Activated naive CD4-positive, alpha-beta T cell treated with anti-CD3 and anti-CD28 coated beads, Interleukin-2, amount 50 U/mL, for 16 hours (primary cell): ENCODE results near the gene KRTAP5-10.
"Not testable (repeated sequence)": the region's sequence is repeated elsewhere in the genome, so short reads cannot be mapped to it uniquely, and the experiment has no call there.

Source experiments
- DNase-seq: peaks from one replicate; pipeline ENCODE4 v3.0.0-alpha.2; 2020

The KRTAP5-10 gene, protein sequence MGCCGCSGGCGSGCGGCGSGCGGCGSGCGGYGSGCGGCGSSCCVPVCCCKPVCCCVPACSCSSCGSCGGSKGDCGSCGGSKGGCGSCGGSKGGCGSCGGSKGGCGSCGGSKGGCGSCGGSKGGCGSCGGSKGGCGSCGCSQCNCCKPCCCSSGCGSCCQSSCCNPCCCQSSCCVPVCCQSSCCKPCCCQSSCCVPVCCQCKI

GRCh38 chr11:71565263-71565662 lies at the start of gene KRTAP5-10:
KRTAP5-10 (plus strand) TSS chr11:71565563; CDS start chr11:71565588, 25 bp downstream.
- DNase-seq, result no peak

DNA sequence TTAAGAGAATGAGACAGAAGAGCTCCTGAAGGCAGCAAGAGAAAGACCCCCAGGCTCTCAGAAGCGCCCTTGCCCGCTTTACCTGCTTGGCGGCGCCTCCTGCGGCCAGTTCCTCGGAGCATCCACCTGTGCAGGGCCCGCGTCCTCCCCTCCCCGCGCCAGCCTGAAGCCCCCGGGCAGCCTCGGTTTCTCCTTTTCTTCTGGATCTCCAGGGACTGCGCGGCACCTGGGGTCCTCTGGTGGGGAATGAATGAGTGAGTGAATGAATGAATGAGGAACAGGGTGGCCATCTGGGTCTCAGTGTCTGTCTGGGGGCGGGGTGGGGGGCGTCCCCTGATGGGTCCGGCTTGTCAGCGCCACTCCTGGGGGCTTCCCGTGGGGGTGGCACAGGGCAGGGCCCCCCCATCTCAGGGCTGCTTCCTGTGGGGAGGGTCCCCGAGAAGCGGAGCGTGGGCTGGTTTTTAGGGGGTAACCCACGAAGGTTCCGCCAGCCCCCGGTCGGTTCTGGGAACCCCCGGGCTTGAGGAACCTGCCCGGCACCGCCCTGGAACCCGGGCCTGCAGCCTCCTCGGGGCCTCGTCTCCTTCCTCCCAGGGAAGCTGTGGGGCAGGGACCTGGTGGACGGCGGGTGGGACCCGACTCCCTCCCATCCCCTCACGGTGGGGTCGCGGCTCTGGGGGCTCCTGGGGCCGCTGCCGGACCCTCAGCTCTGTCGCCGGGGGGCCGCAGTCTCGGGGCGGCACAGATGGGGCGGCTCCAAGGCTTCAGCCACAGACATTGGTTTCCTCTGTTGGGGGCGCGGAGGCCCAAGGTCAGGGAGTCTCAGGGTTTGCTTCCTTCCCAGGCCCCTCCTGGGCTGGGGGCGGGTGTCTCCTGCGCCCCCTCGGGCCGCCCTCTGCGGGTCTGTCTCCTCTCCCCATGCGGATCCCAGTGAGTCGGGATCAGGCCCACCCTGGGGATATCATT lies 46.6 kb upstream of the KRTAP5-10 start:
- no peak for DNase-seq

DNA sequence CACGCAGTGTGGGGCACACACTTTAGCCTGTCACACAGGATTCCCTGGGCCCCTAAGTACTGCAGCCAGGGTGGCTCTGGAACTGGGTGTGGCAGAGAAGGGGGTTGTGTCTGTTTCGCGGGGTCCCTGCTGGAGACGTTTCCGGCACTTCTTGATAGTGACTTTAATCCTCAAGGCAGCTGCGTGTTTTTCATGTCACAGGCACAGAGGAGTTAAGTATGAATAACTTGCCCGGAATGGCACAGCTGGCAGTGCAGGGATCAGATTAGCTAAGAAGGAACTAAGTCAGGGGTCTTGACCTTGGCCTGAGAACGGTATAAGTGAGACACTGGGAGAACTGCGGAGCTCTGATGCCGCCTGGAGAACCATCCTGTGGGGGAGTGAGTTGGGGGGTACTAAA lies 45.8 kb upstream of the KRTAP5-10 start:
- DNase-seq, result no peak

GRCh38 chr11:71525188-71525937 lies 40.0 kb upstream of the KRTAP5-10 start:
- no peak for DNase-seq

- DNase-seq, result no peak
These were observed 39.3 kb upstream of the KRTAP5-10 start for GRCh38 chr11:71525938-71526495.

GRCh38 chr11:71526796-71527575 lies 38.4 kb upstream of the KRTAP5-10 start, which contains the start of gene KRTAP5-7:
KRTAP5-7 (plus strand) TSS chr11:71527267; CDS start chr11:71527301, 34 bp downstream.
- DNase-seq, result not testable (repeated sequence)

- DNase-seq, result no peak
These were observed 37.7 kb upstream of the KRTAP5-10 start for GRCh38 chr11:71527576-71528210.

DNA sequence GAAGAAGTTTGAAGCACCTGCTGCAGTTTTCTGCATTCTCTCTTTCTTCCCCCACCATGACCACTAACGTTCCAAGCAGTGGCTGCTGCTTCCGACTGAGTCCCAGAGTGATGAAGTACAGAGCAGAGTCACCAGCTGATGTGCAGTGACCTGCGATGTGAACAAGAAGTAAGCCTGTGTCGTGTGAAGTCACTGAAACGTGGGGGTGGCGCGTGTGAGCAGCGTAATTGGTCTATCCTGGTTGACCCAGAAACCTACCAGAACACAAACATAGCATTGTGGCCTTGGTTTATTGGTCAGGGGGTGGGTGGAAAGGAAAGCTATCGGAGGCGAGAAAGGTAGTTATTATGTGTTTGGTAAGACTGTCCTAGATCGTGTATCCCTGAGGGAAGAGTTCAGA lies 34.8 kb upstream of the KRTAP5-10 start:
- DNase-seq, result no peak

GRCh38 chr11:71532036-71532610 lies 33.2 kb upstream of the KRTAP5-10 start:
- no peak for DNase-seq

DNA sequence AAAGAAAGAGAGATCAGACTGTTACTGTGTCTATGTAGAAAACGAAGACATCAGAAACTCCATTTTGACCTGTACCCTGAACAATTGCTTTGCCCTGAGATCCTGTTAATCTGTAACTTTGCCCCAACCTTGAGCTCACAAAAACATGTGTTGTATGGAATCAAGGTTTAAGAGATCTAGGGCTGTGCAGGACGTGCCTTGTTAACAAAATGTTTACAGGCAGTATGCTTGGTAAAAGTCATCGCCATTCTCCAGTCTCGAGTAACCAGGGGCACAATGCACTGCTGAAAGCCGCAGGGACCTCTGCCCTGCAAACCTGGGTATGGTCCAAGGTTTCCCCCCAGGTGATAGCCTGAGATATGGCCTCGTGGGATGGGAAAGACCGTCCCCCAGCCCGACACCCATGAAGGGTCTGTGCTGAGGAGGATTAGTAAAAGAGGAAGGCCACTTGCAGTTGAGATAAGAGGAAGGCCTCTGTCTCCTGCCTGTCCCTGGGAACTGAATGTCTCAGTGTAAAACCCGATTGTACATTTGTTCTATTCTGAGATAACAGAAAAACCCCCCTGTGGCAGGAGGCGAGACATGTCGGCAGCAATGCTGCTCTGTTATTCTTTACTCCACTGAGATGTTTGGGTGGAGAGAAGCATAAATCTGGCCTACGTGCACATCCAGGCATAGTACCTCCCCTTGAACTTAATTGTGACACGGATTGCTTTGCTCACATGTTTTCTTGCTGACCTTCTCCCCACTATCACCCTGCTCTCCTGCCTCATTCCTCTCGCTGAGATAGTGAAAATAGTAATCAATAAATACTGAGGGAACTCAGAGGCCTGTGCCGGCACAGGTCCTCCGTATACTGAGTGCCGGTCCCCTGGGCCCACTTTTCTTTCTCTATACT lies 30.4 kb upstream of the KRTAP5-10 start:
- DNase-seq, result not testable (repeated sequence)

DNA sequence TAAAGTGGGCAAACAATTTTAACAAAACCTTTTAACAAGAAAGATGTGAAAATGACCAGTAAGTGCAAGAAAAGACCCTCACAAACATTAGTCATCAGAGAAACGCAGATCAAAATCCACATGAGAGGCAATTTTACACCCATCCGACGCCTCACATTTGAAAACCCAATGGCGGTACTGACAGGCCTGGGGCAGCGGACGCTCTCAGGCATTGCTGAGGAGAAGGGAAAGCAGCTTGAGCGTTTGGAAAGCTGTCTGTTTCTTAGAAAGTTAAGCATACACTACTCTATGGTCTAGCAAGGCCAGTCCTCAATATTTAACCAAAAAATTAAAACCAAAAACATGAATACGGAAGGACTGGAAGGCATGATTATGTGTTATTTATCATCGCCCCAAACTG lies 29.5 kb upstream of the KRTAP5-10 start:
- no peak for DNase-seq

DNA sequence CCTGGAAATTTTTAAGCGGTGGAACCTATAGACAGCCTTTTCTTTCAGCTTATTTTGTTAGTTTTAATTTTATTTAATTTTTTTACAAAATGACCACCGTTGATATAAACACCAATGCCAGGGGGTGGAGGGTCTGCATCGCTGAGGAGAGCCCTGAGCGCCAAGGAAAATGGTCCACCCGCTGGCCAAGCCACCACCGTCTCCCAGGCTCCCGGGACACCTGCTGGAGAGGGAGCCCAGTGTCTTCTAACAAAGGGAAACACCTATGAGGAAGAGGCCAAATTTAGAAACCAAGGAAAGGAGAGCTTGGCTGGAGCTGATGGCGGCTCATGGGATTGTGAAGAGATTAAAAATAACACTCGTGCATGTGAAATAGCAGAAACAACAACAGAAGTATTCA lies 27.8 kb upstream of the KRTAP5-10 start:
- no peak for DNase-seq

DNA sequence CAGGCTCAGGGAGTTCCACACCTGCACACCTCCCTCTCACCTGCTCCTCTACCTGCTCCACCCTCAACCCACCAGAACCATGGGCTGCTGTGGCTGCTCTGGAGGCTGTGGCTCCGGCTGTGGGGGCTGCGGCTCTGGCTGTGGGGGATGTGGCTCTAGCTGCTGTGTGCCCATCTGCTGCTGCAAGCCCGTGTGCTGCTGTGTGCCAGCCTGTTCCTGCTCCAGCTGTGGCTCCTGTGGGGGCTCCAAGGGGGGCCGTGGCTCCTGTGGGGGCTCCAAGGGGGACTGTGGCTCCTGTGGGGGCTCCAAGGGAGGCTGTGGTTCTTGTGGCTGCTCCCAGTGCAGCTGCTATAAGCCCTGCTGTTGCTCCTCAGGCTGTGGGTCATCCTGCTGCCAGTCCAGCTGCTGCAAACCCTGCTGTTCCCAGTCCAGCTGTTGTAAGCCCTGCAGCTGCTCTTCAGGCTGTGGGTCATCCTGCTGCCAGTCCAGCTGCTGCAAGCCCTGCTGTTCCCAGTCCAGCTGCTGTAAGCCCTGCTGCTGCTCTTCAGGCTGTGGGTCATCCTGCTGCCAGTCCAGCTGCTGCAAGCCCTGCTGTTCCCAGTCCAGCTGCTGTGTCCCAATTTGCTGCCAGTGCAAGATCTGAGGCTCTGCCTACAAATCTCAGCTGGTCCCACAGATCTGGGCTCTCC lies 27.2 kb upstream of the KRTAP5-10 start, which contains the start of gene KRTAP5-8:
TSS of gene KRTAP5-8 (plus strand) at position 49 of the 689 bp plus-strand sequence. CDS start at position 80, 31 bp downstream.
- DNase-seq, result not testable (repeated sequence)

DNA sequence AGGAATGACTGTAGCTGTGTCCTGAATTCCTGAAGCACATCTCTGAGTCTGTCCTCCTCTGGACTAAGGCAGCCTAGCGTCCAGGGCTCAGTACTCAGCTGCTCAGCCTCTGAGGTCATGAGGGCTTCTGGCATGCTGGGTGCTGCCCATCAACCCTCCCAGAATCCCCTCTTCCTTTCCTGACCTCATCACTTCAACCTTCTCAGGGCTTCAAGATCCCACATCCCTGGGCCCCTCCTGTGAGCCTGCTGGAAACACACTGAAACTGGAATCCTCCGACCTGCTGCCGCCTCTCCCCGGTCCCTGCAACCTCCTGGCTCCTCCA lies 26.7 kb upstream of the KRTAP5-10 start:
- DNase-seq, result no peak

DNA sequence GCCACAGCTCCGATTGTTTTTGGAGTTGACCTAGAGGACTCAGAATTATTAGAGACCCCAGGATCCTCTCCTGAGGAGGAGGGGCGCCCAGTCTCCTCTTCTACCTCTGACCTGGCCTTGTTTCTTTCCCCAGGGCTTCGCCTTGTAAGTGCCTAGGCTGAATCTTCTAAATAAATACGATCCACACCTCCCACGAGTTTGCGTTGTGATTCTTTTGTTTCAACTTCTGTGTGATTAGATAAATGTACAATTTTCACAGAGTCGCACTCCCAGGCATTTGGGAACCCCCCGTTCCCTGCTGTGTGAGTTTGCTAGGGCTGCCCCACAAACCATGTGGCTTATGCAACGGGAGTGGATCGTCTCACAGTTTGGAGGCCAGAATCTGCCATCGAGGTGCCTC lies 26.3 kb upstream of the KRTAP5-10 start:
- no peak for DNase-seq

DNA sequence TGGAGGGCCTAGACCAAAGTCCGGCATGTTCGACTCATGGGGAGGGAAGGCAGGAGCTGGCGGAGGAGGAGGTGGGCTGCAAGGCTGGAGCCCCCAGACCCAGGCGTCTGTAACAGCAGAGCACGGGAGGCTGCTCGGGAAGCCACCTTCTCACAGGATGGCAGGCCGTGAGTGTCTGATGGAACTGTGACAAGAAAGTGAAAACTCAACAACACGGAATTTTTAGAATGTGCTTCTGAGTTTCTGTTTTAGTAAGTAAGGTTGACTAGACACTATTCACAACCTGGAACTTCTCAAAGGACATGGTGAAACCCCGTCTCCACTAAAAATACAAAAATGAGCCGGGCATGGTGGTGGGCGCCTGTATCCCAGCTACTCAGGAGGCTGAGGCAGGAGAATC lies 25.4 kb upstream of the KRTAP5-10 start:
- not testable (repeated sequence) for DNase-seq

GRCh38 chr11:71540521-71541304 lies 24.6 kb upstream of the KRTAP5-10 start:
- DNase-seq, result not testable (repeated sequence)

DNA sequence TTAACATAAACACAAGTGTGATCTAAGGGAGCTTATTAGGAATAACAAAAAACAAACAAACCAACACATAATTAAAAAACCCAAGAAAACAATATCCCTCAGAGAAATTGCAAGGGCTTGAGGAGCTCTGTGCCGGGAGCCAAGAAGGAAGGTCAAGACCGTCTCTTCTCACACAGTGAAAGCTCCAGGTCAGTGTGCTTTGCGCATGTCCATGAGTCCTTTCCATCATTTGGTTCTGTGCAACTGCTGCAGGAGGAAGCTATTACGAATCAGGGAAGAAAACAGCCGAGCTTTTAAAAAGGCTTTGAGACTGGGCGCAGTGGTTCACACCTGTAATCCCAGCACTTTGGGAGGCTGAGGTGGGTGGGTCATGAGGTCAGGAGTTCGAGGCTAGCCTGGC lies 23.0 kb upstream of the KRTAP5-10 start:
- DNase-seq, result no peak
